ENCODE data around the gene C19orf12. TPM values are rescaled to one million over a fixed set of nuclear protein-coding genes. Genes with fewer than 3 reads are reported as not detected.

C19orf12 gene
- total RNA-seq, result 48.5 and 52.7 TPM in 2 replicates

GRCh38 chr19:29714953-29715700 is at the start of gene C19orf12:
Gene C19orf12 (minus strand): TSS chr19:29715261. CDS start chr19:29708413, 6,848 bp downstream.
- no peak for TF ChIP-seq CTCF (IDR thresholded peaks at IDR 0.05; ENCODE audit: extremely low read depth, low read depth, low read length)
- Histone ChIP-seq H4K20me1 (ENCODE audit: insufficient read depth, low read length) (peaks cover 9% of the 10 kb centered on the region), H3K9me3 (ENCODE audit: low read depth, low read length) (no peaks in the 10 kb centered on the region), H3K4me2 (ENCODE audit: insufficient read depth, low read length) (peak within 1 kb of the TSS; percentile 89), H3K4me1 (ENCODE audit: insufficient read depth, low read length) (peaks cover 14% of the 10 kb centered on the region), H2AFZ (ENCODE audit: low read length) (peak within 1 kb of the TSS; percentile 87), H3K4me3 (ENCODE audit: insufficient read depth, low read length) (peak within 1 kb of the TSS; percentile 85), H3K27ac (ENCODE audit: low read depth, low read length) (peak within 1 kb of the TSS; percentile 65), H3K27me3 (ENCODE audit: insufficient read depth, low read length) (no peaks in the 10 kb centered on the region), H3K79me2 (ENCODE audit: insufficient read depth, low read length) (peaks cover 51% of the 10 kb centered on the region), H3K36me3 (ENCODE audit: insufficient read depth, low read length) (no peaks in the 10 kb centered on the region)
- peak; percentile 92 for DNase-seq (ENCODE audit: insufficient read length, low spot score, missing footprints)

- Histone ChIP-seq H3K36me3 (ENCODE audit: insufficient read depth, low read length) (no peaks in the 10 kb centered on the region), H3K4me1 (ENCODE audit: insufficient read depth, low read length) (no peaks in the 10 kb centered on the region), H3K79me2 (ENCODE audit: insufficient read depth, low read length) (no peaks in the 10 kb centered on the region), H3K4me2 (ENCODE audit: insufficient read depth, low read length) (no peak overlapping the region), H3K27ac (ENCODE audit: low read depth, low read length) (no peak overlapping the region), H4K20me1 (ENCODE audit: insufficient read depth, low read length) (no peaks in the 10 kb centered on the region), H3K4me3 (ENCODE audit: insufficient read depth, low read length) (no peak overlapping the region), H3K27me3 (ENCODE audit: insufficient read depth, low read length) (peaks cover 4% of the 10 kb centered on the region), H3K9me3 (ENCODE audit: low read depth, low read length) (no peaks in the 10 kb centered on the region), H2AFZ (ENCODE audit: low read length) (no peak overlapping the region)
- DNase-seq (ENCODE audit: insufficient read length, low spot score, missing footprints), result no peak
- no peak for TF ChIP-seq CTCF (IDR thresholded peaks at IDR 0.05; ENCODE audit: extremely low read depth, low read depth, low read length)
These were observed 49.3 kb upstream of the C19orf12 start for GRCh38 chr19:29764361-29764760.

- no peak for DNase-seq (ENCODE audit: insufficient read length, low spot score, missing footprints)
- Histone ChIP-seq H3K9me3 (ENCODE audit: low read depth, low read length) (no peaks in the 10 kb centered on the region), H3K79me2 (ENCODE audit: insufficient read depth, low read length) (no peaks in the 10 kb centered on the region), H3K4me2 (ENCODE audit: insufficient read depth, low read length) (no peak overlapping the region), H3K36me3 (ENCODE audit: insufficient read depth, low read length) (no peaks in the 10 kb centered on the region), H3K27me3 (ENCODE audit: insufficient read depth, low read length) (peaks cover 4% of the 10 kb centered on the region), H4K20me1 (ENCODE audit: insufficient read depth, low read length) (no peaks in the 10 kb centered on the region), H3K27ac (ENCODE audit: low read depth, low read length) (no peak overlapping the region), H2AFZ (ENCODE audit: low read length) (no peak overlapping the region), H3K4me3 (ENCODE audit: insufficient read depth, low read length) (no peak overlapping the region), H3K4me1 (ENCODE audit: insufficient read depth, low read length) (no peaks in the 10 kb centered on the region)
- TF ChIP-seq CTCF (IDR thresholded peaks at IDR 0.05; ENCODE audit: extremely low read depth, low read depth, low read length), result no peak
These were observed 48.1 kb upstream of the C19orf12 start for GRCh38 chr19:29763196-29763595.

GRCh38 chr19:29761575-29762232 is 46.6 kb upstream of the C19orf12 start:
- Histone ChIP-seq H4K20me1 (ENCODE audit: insufficient read depth, low read length) (no peaks in the 10 kb centered on the region), H3K4me3 (ENCODE audit: insufficient read depth, low read length) (no peak overlapping the region), H3K9me3 (ENCODE audit: low read depth, low read length) (no peaks in the 10 kb centered on the region), H3K4me2 (ENCODE audit: insufficient read depth, low read length) (no peak overlapping the region), H3K4me1 (ENCODE audit: insufficient read depth, low read length) (no peaks in the 10 kb centered on the region), H3K79me2 (ENCODE audit: insufficient read depth, low read length) (no peaks in the 10 kb centered on the region), H2AFZ (ENCODE audit: low read length) (no peak overlapping the region), H3K36me3 (ENCODE audit: insufficient read depth, low read length) (no peaks in the 10 kb centered on the region), H3K27ac (ENCODE audit: low read depth, low read length) (no peak overlapping the region), H3K27me3 (ENCODE audit: insufficient read depth, low read length) (peaks cover 4% of the 10 kb centered on the region)
- no peak for TF ChIP-seq CTCF (IDR thresholded peaks at IDR 0.05; ENCODE audit: extremely low read depth, low read depth, low read length)
- no peak for DNase-seq (ENCODE audit: insufficient read length, low spot score, missing footprints)
